HEK293 (cell line): ENCODE measurements around the gene EFCAB6.

Source experiments
- CTCF ChIA-PET: fragments of 350-600 bp; formaldehyde crosslinking; extraction: SDS; loops from one replicate; lab custom pipeline; 2021; ENCODE audit warnings: antibody characterized with exemption; lab: Yijun Ruan, JAX
- POLR2A ChIA-PET: fragments of 300-600 bp; formaldehyde crosslinking; extraction: SDS; loops from one replicate; lab custom pipeline; 2020; ENCODE audit warnings: antibody characterized with exemption, inconsistent platforms; lab: Yijun Ruan, JAX
- H3K27ac ChIP-seq: fragments of 200-500 bp; sonication (Bioruptor generic); 2 replicates; pipeline ENCODE4 v1.5.1; 2014; ENCODE audit warnings: low read depth, low read length, control low read depth, inconsistent platforms; ENCODE audit errors: extremely low read depth
- H3K36me3 ChIP-seq, 2 experiments: fragments of 200-500 bp in 1 of 2; sonication (Bioruptor generic) in 1 of 2; 1 replicate in 1 of 2; 2 replicates in 1 of 2; pipeline ENCODE4 v1.5.1; 2014 to 2017; ENCODE audit warnings: inconsistent platforms in 2 of 2, low read length in 2 of 2; ENCODE audit not compliant: control insufficient read depth in 2 of 2, insufficient read depth in 1 of 2
- H3K4me1 ChIP-seq: fragments of 200-500 bp; sonication (Bioruptor generic); 2 replicates; pipeline ENCODE4 v1.5.1; 2014; ENCODE audit warnings: mild to moderate bottlenecking, low read length, inconsistent platforms; ENCODE audit not compliant: control insufficient read depth, insufficient read depth
- H3K4me3 ChIP-seq: 2 replicates; pipeline ENCODE4 v1.5.1; 2011; ENCODE audit warnings: low read depth, mild to moderate bottlenecking, control low read depth, low read length, moderate library complexity
- H3K9me3 ChIP-seq: fragments of 200-500 bp; sonication (Bioruptor generic); 2 replicates; pipeline ENCODE4 v1.5.1; 2014; ENCODE audit warnings: low read depth, low read length, inconsistent platforms; ENCODE audit not compliant: control insufficient read depth, insufficient read depth
- GLIS1 ChIP-seq: fragments of 450-650 bp; formaldehyde crosslinking; IDR thresholded peaks from 2 replicates; pipeline ENCODE4 v1.5.1; 2016; ENCODE audit warnings: missing biosample characterization, missing genetic modification characterization
- HOXA7 ChIP-seq: sonication (generic); formaldehyde crosslinking; IDR thresholded peaks from 2 replicates; pipeline ENCODE4 v1.8.1; 2022; ENCODE audit warnings: missing genetic modification reagents, borderline replicate concordance
- KLF8 ChIP-seq: fragments of 450-650 bp; formaldehyde crosslinking; IDR thresholded peaks from 2 replicates; pipeline ENCODE4 v1.5.1; 2016; ENCODE audit warnings: missing biosample characterization, missing genetic modification characterization
- MYNN ChIP-seq: fragments of 450-650 bp; formaldehyde crosslinking; IDR thresholded peaks from 2 replicates; pipeline ENCODE4 v1.5.1; 2016; ENCODE audit warnings: missing biosample characterization, missing genetic modification characterization, borderline replicate concordance
- MZF1 ChIP-seq: fragments of 450-650 bp; formaldehyde crosslinking; IDR thresholded peaks from 2 replicates; pipeline ENCODE4 v1.5.1; 2017; ENCODE audit warnings: missing biosample characterization, missing genetic modification characterization, borderline replicate concordance
- OSR2 ChIP-seq: fragments of 450-650 bp; formaldehyde crosslinking; IDR thresholded peaks from 2 replicates; pipeline ENCODE4 v1.5.1; 2016; ENCODE audit warnings: missing biosample characterization, missing genetic modification characterization
- TSHZ1 ChIP-seq: fragments of 450-650 bp; formaldehyde crosslinking; IDR thresholded peaks from 2 replicates; pipeline ENCODE4 v1.5.1; 2016; ENCODE audit warnings: missing biosample characterization, missing genetic modification characterization, borderline replicate concordance
- ZBTB11 ChIP-seq: fragments of 450-650 bp; formaldehyde crosslinking; conservative IDR thresholded peaks from 2 replicates; pipeline ENCODE4 v1.5.1; 2016; ENCODE audit warnings: low read depth, missing biosample characterization, missing genetic modification characterization
- ZBTB6 ChIP-seq: fragments of 450-650 bp; formaldehyde crosslinking; IDR thresholded peaks from 2 replicates; pipeline ENCODE4 v1.5.1; 2017; ENCODE audit warnings: missing biosample characterization, missing genetic modification characterization
- ZIC2 ChIP-seq: fragments of 450-650 bp; formaldehyde crosslinking; IDR thresholded peaks from 2 replicates; pipeline ENCODE4 v1.5.1; 2016; ENCODE audit warnings: missing biosample characterization, missing genetic modification characterization
- ZNF140 ChIP-seq: fragments of 450-650 bp; formaldehyde crosslinking; IDR thresholded peaks from 2 replicates; pipeline ENCODE4 v1.5.1; 2016; ENCODE audit warnings: missing biosample characterization, missing genetic modification characterization
- ZNF148 ChIP-seq: fragments of 450-650 bp; formaldehyde crosslinking; IDR thresholded peaks from 2 replicates; pipeline ENCODE4 v1.5.0; 2017; ENCODE audit warnings: missing biosample characterization, missing genetic modification characterization, borderline replicate concordance
- ZNF19 ChIP-seq: fragments of 450-650 bp; formaldehyde crosslinking; IDR thresholded peaks from 2 replicates; pipeline ENCODE4; 2016; ENCODE audit warnings: missing biosample characterization, missing genetic modification characterization, low read depth
- ZNF26 ChIP-seq: fragments of 450-650 bp; formaldehyde crosslinking; IDR thresholded peaks from 2 replicates; pipeline ENCODE4 v1.5.1; 2016; ENCODE audit warnings: missing biosample characterization, missing genetic modification characterization
- ZNF423 ChIP-seq: fragments of 450-650 bp; formaldehyde crosslinking; IDR thresholded peaks from 2 replicates; pipeline ENCODE4 v1.5.1; 2016; ENCODE audit warnings: missing biosample characterization, missing genetic modification characterization
- ZNF488 ChIP-seq: fragments of 450-650 bp; formaldehyde crosslinking; IDR thresholded peaks from 2 replicates; pipeline ENCODE4 v1.5.1; 2016; ENCODE audit warnings: missing biosample characterization, missing genetic modification characterization
- ZNF544 ChIP-seq: fragments of 450-650 bp; formaldehyde crosslinking; IDR thresholded peaks from 2 replicates; pipeline ENCODE4 v1.5.0; 2017; ENCODE audit warnings: missing biosample characterization, missing genetic modification characterization
- ZNF548 ChIP-seq: fragments of 450-650 bp; formaldehyde crosslinking; IDR thresholded peaks from 2 replicates; pipeline ENCODE4 v1.5.1; 2016; ENCODE audit warnings: missing biosample characterization, missing genetic modification characterization
- ZNF621 ChIP-seq: fragments of 450-650 bp; formaldehyde crosslinking; IDR thresholded peaks from 2 replicates; pipeline ENCODE4 v1.5.1; 2017; ENCODE audit warnings: missing biosample characterization, missing genetic modification characterization
- ZNF837 ChIP-seq: fragments of 450-650 bp; formaldehyde crosslinking; IDR thresholded peaks from 2 replicates; pipeline ENCODE4 v1.5.1; 2016; ENCODE audit warnings: missing biosample characterization, missing genetic modification characterization

EFCAB6 gene

GRCh38 chr22:43542681-43543521 is 269.2 kb downstream of the EFCAB6 start (continued):
- TF ChIP-seq ZBTB11 (no peak), HOXA7 (CRISPR knock-in tag) (no peak), MYNN (tag by site-specific recombination) (no peak), ZNF423 (tag by site-specific recombination) (no peak)

- no peaks in the 10 kb centered on the region for H3K9me3 ChIP-seq
- no peak overlapping the region for H3K4me3 ChIP-seq
- H3K27ac ChIP-seq, result no peak overlapping the region
- ChIA-PET POLR2A (no interaction called here), CTCF (no interaction called here)
- no peaks in the 10 kb centered on the region for H3K36me3 ChIP-seq
- H3K4me1 ChIP-seq, result no peaks in the 10 kb centered on the region
- TF ChIP-seq KLF8 (no peak), ZNF148 (tag by site-specific recombination) (no peak), MZF1 (tag by site-specific recombination) (no peak), ZNF140 (tag by site-specific recombination) (no peak), ZBTB6 (tag by site-specific recombination) (no peak), ZNF19 (tag by site-specific recombination) (no peak), ZNF488 (no peak), ZNF837 (no peak), ZNF621 (tag by site-specific recombination) (no peak), OSR2 (tag by site-specific recombination) (no peak), ZNF544 (tag by site-specific recombination) (no peak), ZNF548 (tag by site-specific recombination) (no peak), ZNF26 (no peak), GLIS1 (peak; percentile 76), ZIC2 (tag by site-specific recombination) (peak; percentile 58), TSHZ1 (tag by site-specific recombination) (no peak)
Observed at GRCh38 chr22:43541462-43542407, 270.4 kb downstream of the EFCAB6 start.
